ENCODE measurements around the gene TSPY8.
"Not testable (repeated sequence)": the region's sequence is repeated elsewhere in the genome, so short reads cannot be mapped to it uniquely, and the experiment has no call there.

TSPY8 gene

GRCh38 chrY:9357497-9357896 is at the start of gene TSPY8:
Gene TSPY8 (plus strand): TSS chrY:9357797. CDS start chrY:9357843, 46 bp downstream.
- not testable (repeated sequence) for DNase-seq (ENCODE audit: low spot score)

- no peak for DNase-seq (ENCODE audit: low spot score)
Measured at GRCh38 chrY:9320996-9321395, 36.6 kb upstream of the TSPY8 start.

- not testable (repeated sequence) for DNase-seq (ENCODE audit: low spot score)
Measured at GRCh38 chrY:9337164-9337563, 20.4 kb upstream of the TSPY8 start, which contains the start of gene TSPY4. Gene TSPY4 (plus strand): TSS chrY:9337464. CDS start chrY:9337510, 46 bp downstream.

GRCh38 chrY:9396527-9396926 is 38.9 kb downstream of the TSPY8 start:
- DNase-seq (ENCODE audit: low spot score): not testable (repeated sequence)

GRCh38 chrY:9398121-9398520 is 40.5 kb downstream of the TSPY8 start, which contains the start of gene TSPY3:
Gene TSPY3 (plus strand): TSS chrY:9398421. CDS start chrY:9398467, 46 bp downstream.
- DNase-seq (ENCODE audit: low spot score): not testable (repeated sequence)
